ENCODE results near the gene SLC7A1.

SLC7A1 gene

DNA sequence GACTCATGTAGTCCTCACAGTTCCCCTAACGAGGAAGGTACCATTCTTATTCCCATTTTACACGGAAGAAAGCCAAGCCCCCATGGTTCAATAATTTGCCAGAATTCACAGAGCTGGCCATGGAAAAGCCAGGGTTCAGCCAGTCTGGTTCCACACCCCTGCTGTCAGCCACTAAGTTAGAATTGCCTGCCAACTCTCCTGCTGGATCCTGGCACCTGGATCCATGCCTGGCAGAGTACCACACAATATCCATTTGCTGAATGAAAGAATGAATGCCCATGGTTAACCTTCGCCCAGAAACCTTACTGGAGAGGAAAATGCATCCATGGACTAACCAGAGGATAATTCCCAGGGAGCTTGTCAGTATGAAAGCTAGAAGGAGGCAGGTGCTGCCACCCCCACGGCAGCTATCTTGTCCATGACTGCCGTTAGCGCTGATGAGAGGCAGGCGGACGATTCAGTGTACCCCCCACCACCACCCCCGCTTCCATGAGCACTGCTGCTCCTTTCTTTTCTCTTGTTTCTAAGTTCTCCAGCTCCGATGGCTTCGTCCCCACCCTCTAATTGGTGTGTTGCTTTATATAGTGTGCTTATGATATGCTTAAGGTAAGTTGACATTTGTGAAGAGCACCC lies 114.5 kb downstream of the SLC7A1 start:
- Histone ChIP-seq H3K4me1 (ENCODE audit: control insufficient read depth, insufficient read depth, low read length, unreplicated experiment) (no peaks in the 10 kb centered on the region), H3K36me3 (ENCODE audit: insufficient read depth, low read length) (no peaks in the 10 kb centered on the region), H3K27ac (ENCODE audit: low read depth, low read length) (no peak overlapping the region), H3K27me3 (ENCODE audit: insufficient read depth, low read length) (peaks cover 33% of the 10 kb centered on the region; the same call in 1 of the 2 replicates), H2AFZ (ENCODE audit: low read length, unreplicated experiment) (no peak overlapping the region), H3K79me2 (ENCODE audit: control insufficient read depth, insufficient read depth, low read length, unreplicated experiment) (no peaks in the 10 kb centered on the region), H3K4me3 (ENCODE audit: low read depth, low read length) (no peak overlapping the region)

DNA sequence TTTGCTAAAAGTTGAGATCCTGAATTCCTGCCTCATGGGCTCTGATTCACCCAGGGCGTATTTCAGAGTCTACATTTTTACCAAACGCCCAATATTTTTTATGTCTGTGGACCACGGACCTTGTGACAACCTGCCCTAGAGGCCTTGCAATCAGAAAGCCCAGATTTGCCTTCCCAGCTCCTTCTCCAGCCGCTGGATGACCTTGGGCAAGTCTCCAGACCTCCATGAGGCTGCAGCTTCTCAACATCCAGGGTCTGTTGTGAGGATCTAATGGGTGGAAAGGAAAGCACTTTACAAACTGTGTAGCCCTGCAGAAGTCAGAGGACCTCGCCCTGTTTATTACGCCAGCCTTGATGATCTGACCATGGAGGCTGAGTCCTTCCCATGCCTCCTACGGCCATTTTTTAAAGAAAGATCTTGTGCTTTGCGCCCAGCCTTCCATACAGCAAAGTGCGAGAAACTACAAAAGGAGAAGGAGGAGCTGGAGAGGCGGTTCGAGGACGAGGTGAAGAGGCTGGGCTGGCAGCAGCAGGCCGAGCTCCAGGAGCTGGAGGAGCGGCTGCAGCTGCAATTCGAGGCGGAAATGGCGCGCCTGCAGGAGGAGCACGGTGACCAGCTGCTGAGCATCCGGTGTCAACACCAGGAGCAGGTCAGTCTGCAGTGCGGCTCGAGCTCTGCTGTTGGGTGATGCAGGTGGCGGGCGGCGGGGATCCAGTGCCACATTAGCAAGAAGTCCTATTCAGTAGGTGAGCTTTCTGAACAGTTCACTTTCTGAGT lies 115.6 kb downstream of the SLC7A1 start:
- H3K36me3 ChIP-seq (ENCODE audit: insufficient read depth, low read length) = no peaks in the 10 kb centered on the region
- H3K27me3 ChIP-seq (ENCODE audit: insufficient read depth, low read length) = peaks cover 30% of the 10 kb centered on the region; the same call in 1 of the 2 replicates
- H3K4me1 ChIP-seq (ENCODE audit: control insufficient read depth, insufficient read depth, low read length, unreplicated experiment) = no peaks in the 10 kb centered on the region
- H3K4me3 ChIP-seq (ENCODE audit: low read depth, low read length) = no peak overlapping the region
- no peak overlapping the region for H2AFZ ChIP-seq (ENCODE audit: low read length, unreplicated experiment)
- no peaks in the 10 kb centered on the region for H3K79me2 ChIP-seq (ENCODE audit: control insufficient read depth, insufficient read depth, low read length, unreplicated experiment)
- H3K27ac ChIP-seq (ENCODE audit: low read depth, low read length) = no peak overlapping the region

DNA sequence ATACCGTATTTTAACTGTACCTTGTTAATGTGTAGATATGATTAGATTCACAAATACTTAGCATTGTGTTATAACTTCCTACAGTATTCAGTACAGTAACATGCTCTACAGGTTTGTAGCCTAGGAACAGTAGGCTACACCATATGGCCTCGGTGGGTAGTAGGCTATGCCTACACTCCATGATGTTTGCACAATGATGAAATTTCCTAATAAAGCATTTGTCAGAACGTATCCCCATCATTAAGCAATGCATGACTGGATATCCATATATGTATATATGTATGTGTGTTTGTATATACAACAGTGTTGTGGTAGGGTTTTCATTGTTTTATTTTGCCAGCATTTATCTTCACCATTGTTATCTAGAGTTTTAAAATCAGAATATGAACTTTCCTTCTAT lies 119.4 kb downstream of the SLC7A1 start:
- Histone ChIP-seq H3K27me3 (ENCODE audit: insufficient read depth, low read length) (peaks cover 27% of the 10 kb centered on the region; the same call in 1 of the 2 replicates), H3K4me3 (ENCODE audit: low read depth, low read length) (no peak overlapping the region)

DNA sequence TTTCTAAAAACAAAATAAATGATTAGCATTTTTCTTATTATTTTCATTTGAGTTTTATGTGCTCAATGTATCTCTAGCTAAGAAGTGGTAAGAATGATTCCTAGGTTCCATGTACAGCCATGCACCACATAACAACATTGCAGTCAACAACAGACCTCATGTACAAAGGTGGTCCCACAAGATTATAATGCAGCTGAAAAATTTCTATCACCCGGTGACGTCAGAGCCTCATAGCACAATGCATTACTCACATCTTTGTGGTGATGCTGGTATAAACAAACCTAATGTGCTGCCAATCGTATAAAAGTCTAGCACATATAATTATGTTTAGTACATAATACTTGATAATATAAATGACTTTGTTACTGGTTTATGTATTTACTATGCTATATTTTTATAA lies 120.5 kb downstream of the SLC7A1 start:
- no peaks in the 10 kb centered on the region for H3K4me1 ChIP-seq (ENCODE audit: control insufficient read depth, insufficient read depth, low read length, unreplicated experiment)
- H3K79me2 ChIP-seq (ENCODE audit: control insufficient read depth, insufficient read depth, low read length, unreplicated experiment) = no peaks in the 10 kb centered on the region
- no peak overlapping the region for H2AFZ ChIP-seq (ENCODE audit: low read length, unreplicated experiment)

More for the DNA sequence above, 119.4 kb downstream of the SLC7A1 start:
- Histone ChIP-seq H2AFZ (ENCODE audit: low read length, unreplicated experiment) (no peak overlapping the region), H3K4me1 (ENCODE audit: control insufficient read depth, insufficient read depth, low read length, unreplicated experiment) (no peaks in the 10 kb centered on the region), H3K79me2 (ENCODE audit: control insufficient read depth, insufficient read depth, low read length, unreplicated experiment) (no peaks in the 10 kb centered on the region), H3K27ac (ENCODE audit: low read depth, low read length) (no peak overlapping the region), H3K36me3 (ENCODE audit: insufficient read depth, low read length) (no peaks in the 10 kb centered on the region)

DNA sequence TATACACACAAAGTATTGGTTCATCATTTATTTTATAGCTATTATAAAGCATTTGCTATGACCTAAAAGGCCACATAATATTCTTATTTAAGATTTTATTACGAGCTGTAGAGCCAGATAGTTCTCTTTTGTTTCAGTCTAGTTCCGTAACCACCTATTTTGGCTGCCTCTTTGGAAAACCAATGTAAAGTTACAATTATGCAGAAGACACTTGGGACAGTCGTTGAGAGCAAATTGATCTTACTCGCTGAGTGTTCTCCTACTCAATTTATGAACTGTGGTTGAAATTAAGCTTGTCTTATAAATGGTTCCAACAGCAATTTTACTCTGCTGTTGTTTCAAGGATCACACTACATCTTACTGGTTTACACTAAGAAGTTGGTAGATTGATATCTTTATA lies 122.3 kb downstream of the SLC7A1 start:
- H3K27ac ChIP-seq (ENCODE audit: low read depth, low read length) = no peak overlapping the region
- no peaks in the 10 kb centered on the region for H3K36me3 ChIP-seq (ENCODE audit: insufficient read depth, low read length)
- H3K79me2 ChIP-seq (ENCODE audit: control insufficient read depth, insufficient read depth, low read length, unreplicated experiment) = no peaks in the 10 kb centered on the region
- no peaks in the 10 kb centered on the region for H3K4me1 ChIP-seq (ENCODE audit: control insufficient read depth, insufficient read depth, low read length, unreplicated experiment)
- no peak overlapping the region for H2AFZ ChIP-seq (ENCODE audit: low read length, unreplicated experiment)
- peaks cover 8% of the 10 kb centered on the region; the same call in 1 of the 2 replicates for H3K27me3 ChIP-seq (ENCODE audit: insufficient read depth, low read length)
- no peak overlapping the region for H3K4me3 ChIP-seq (ENCODE audit: low read depth, low read length)

More for the DNA sequence above, 120.5 kb downstream of the SLC7A1 start:
- Histone ChIP-seq H3K4me3 (ENCODE audit: low read depth, low read length) (no peak overlapping the region), H3K27me3 (ENCODE audit: insufficient read depth, low read length) (peaks cover 22% of the 10 kb centered on the region; the same call in 1 of the 2 replicates), H3K36me3 (ENCODE audit: insufficient read depth, low read length) (no peaks in the 10 kb centered on the region), H3K27ac (ENCODE audit: low read depth, low read length) (no peak overlapping the region)

DNA sequence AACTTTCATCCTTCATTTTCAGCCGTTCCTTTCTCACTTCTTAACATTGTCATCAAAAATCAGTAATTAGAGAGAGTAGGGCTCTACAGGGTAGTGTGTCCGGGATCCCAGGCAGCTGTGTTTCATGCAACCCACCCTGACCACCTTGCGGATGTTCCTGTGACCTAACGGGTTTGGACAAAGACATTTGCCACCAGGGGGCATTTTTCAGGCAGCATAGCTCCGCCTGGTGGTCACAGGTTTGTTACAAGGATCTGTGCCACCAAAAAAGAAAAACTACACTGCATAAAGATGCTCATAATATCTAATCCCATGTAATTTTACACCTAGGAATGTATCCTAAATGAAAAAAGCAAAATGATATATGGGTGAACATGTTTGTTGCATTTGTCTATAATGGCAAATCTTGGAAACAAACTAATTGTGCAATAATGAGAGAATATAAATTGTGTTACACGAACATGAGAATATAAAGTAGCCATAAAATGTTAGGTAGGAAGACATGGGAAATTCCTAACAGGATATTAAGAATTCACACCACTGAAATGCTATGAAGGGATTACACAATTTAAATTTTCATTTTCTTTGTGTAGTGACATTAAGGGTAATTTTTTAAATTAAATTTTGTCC lies 123.0 kb downstream of the SLC7A1 start:
- no peaks in the 10 kb centered on the region for H3K36me3 ChIP-seq (ENCODE audit: insufficient read depth, low read length)
- H3K27me3 ChIP-seq (ENCODE audit: insufficient read depth, low read length) = peaks cover 2% of the 10 kb centered on the region; the same call in 1 of the 2 replicates
- H3K4me1 ChIP-seq (ENCODE audit: control insufficient read depth, insufficient read depth, low read length, unreplicated experiment) = no peaks in the 10 kb centered on the region
- no peak overlapping the region for H3K27ac ChIP-seq (ENCODE audit: low read depth, low read length)
- H3K79me2 ChIP-seq (ENCODE audit: control insufficient read depth, insufficient read depth, low read length, unreplicated experiment) = no peaks in the 10 kb centered on the region
- no peak overlapping the region for H2AFZ ChIP-seq (ENCODE audit: low read length, unreplicated experiment)
- H3K4me3 ChIP-seq (ENCODE audit: low read depth, low read length) = no peak overlapping the region

DNA sequence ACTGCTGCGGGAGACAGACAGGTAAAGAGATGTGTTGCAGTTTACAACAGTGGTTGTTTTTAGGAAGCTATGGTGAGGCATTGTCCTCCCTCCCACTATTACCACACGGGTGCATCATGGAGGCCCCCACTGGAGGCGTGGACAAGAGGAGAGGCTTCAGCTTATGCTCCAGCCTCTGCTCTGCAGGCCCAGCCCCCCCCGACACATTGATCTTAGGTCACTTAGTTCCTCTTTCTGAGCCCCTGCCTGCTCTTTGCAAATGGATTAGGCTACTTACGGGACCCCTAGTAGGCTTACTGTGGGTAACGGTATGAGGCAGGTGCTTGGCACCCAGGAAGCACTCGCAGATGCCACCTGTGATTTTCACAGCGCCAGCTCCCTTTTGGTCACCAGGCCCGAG lies 123.9 kb downstream of the SLC7A1 start:
- no peaks in the 10 kb centered on the region for H3K27me3 ChIP-seq (ENCODE audit: insufficient read depth, low read length)
- no peak overlapping the region for H2AFZ ChIP-seq (ENCODE audit: low read length, unreplicated experiment)
- no peak overlapping the region for H3K4me3 ChIP-seq (ENCODE audit: low read depth, low read length)
- H3K4me1 ChIP-seq (ENCODE audit: control insufficient read depth, insufficient read depth, low read length, unreplicated experiment) = no peaks in the 10 kb centered on the region
- no peaks in the 10 kb centered on the region for H3K36me3 ChIP-seq (ENCODE audit: insufficient read depth, low read length)
- H3K79me2 ChIP-seq (ENCODE audit: control insufficient read depth, insufficient read depth, low read length, unreplicated experiment) = no peaks in the 10 kb centered on the region
- no peak overlapping the region for H3K27ac ChIP-seq (ENCODE audit: low read depth, low read length)

DNA sequence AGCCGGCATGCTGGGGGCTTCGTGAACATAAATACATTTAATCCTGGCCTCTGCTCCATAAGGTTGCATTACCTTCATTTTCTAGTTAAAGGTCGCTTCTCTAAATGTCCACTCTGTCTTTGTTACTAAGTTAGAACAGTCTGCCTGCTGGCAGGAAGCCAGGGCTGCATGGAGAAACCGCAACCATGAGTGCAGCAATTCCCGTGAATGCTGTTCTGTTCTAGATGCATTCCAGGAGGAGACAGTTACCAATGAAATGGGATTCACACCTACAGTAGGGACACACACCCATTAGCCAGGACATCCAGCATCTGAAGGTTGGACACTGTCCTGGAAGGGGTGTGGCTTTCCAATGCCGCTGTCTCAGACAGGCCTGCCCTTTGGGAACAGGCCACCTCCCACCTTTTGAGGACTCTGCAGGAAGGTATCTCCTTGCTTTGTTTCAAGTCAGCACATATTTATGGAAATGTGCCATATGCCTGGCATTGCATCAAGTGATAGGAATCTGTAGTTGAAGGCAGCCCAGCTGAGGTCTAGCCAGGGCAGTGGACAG lies 129.7 kb downstream of the SLC7A1 start:
- Histone ChIP-seq H3K27ac (ENCODE audit: low read depth, low read length) (no peak overlapping the region), H3K4me3 (ENCODE audit: low read depth, low read length) (no peak overlapping the region), H2AFZ (ENCODE audit: low read length, unreplicated experiment) (no peak overlapping the region), H3K36me3 (ENCODE audit: insufficient read depth, low read length) (no peaks in the 10 kb centered on the region), H3K79me2 (ENCODE audit: control insufficient read depth, insufficient read depth, low read length, unreplicated experiment) (no peaks in the 10 kb centered on the region), H3K4me1 (ENCODE audit: control insufficient read depth, insufficient read depth, low read length, unreplicated experiment) (peaks cover 6% of the 10 kb centered on the region), H3K27me3 (ENCODE audit: insufficient read depth, low read length) (peaks cover 29% of the 10 kb centered on the region)

DNA sequence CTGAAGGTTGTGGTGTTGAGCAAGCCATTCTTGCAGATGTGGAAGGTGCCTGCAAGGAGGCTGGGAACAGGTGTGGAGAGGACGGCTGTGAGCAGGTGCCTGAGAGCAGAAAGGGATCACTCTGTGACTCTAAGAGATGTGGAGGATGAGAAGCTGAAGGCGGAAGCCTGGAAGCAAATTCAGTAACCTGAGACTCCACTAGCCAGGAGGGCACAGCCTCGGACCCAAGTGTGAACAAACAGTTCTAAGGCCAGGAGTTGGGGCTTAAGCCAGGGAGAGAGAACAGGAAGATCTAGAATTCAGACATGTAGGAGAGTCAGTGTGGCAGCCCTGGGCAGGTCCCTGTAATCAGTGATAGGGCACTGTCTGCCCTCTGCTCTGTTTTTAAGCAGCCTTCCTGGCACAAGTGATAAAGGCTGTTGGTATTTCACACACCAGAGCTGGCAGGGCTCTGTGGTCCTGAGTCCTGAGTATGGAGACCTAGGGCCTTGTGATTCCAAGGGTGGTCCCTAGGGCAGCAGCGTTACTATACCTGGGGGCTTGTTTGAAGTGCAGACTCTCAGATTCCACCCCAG lies 131.3 kb downstream of the SLC7A1 start:
- Histone ChIP-seq H3K36me3 (ENCODE audit: insufficient read depth, low read length) (no peaks in the 10 kb centered on the region), H3K79me2 (ENCODE audit: control insufficient read depth, insufficient read depth, low read length, unreplicated experiment) (no peaks in the 10 kb centered on the region), H3K27ac (ENCODE audit: low read depth, low read length) (no peak overlapping the region), H3K4me3 (ENCODE audit: low read depth, low read length) (no peak overlapping the region), H3K27me3 (ENCODE audit: insufficient read depth, low read length) (peaks cover 29% of the 10 kb centered on the region), H2AFZ (ENCODE audit: low read length, unreplicated experiment) (no peak overlapping the region), H3K4me1 (ENCODE audit: control insufficient read depth, insufficient read depth, low read length, unreplicated experiment) (peaks cover 6% of the 10 kb centered on the region)

DNA sequence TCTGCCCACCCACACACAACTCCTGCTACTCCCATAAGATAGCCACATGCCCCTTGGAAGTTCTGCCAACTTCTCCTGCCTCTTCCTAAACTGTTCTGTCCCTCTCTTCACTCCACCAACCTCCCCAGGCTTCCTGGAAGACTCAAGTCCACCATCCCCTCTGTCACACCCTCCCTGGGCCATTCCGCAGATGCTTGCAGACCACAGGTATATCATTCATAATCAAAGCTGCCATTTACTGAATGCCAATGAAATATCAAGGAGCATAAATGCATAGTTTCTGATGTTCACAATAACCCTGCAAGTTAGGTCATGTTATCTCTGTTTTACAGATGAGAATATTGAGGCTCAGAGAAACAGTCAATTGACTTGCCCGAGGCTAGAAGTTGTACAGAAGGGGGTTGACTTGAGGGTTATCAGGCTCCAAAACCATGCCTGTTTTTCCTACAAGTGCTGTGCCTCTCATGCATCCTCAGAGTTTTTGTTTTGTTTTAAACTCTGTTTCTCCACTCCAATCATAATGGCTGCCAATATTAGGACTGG lies 135.6 kb downstream of the SLC7A1 start:
- Histone ChIP-seq H3K36me3 (ENCODE audit: insufficient read depth, low read length) (no peaks in the 10 kb centered on the region), H3K4me3 (ENCODE audit: low read depth, low read length) (no peak overlapping the region), H3K27me3 (ENCODE audit: insufficient read depth, low read length) (peaks cover 29% of the 10 kb centered on the region), H3K79me2 (ENCODE audit: control insufficient read depth, insufficient read depth, low read length, unreplicated experiment) (no peaks in the 10 kb centered on the region), H3K4me1 (ENCODE audit: control insufficient read depth, insufficient read depth, low read length, unreplicated experiment) (peaks cover 8% of the 10 kb centered on the region), H2AFZ (ENCODE audit: low read length, unreplicated experiment) (no peak overlapping the region), H3K27ac (ENCODE audit: low read depth, low read length) (no peak overlapping the region)
